Esophagus mucosa (tissue), 1 donor: ENCODE results near the gene PLCL2. TPM values are rescaled to one million over a fixed set of nuclear protein-coding genes. Genes with fewer than 3 reads are reported as not detected.
"Not testable (repeated sequence)": the region's sequence is repeated elsewhere in the genome, so short reads cannot be mapped to it uniquely, and the experiment has no call there.

Experiments
- ATAC-seq: fragments of 200-7000 bp; cut with Tn5 transposase; one replicate; pipeline ENCODE4 v1.9.1; 2020
- total RNA-seq: library from RNA; stranded (reverse); gene quantifications from one replicate; pipeline ENCODE4 v1.2.4, GENCODE V29; 2023
- donor health status: DM: yes; HTN: yes; CAD: no.

Gene PLCL2
- total RNA-seq, 1 donor from 2014 or later, result 0.80 TPM

- ATAC-seq, result no peak
Observed at GRCh38 chr3:16917980-16918682, 33.4 kb downstream of the PLCL2 start.

GRCh38 chr3:16918683-16919025 is 33.9 kb downstream of the PLCL2 start:
- ATAC-seq, result no peak

GRCh38 chr3:16923112-16923511 is 38.4 kb downstream of the PLCL2 start:
- ATAC-seq, result no peak

- no peak for ATAC-seq
Observed at GRCh38 chr3:16927485-16927884, 42.7 kb downstream of the PLCL2 start.

- no peak for ATAC-seq
Observed at GRCh38 chr3:16928386-16929132, 43.8 kb downstream of the PLCL2 start.

GRCh38 chr3:16929311-16929710 is 44.6 kb downstream of the PLCL2 start:
- ATAC-seq, result no peak

GRCh38 chr3:16932877-16933276 is 48.1 kb downstream of the PLCL2 start:
- no peak for ATAC-seq

- ATAC-seq, result no peak
Observed at GRCh38 chr3:16935781-16936180, 51.0 kb downstream of the PLCL2 start.

GRCh38 chr3:16936233-16936632 is 51.5 kb downstream of the PLCL2 start:
- no peak for ATAC-seq

- no peak for ATAC-seq
Observed at GRCh38 chr3:16936676-16937230, 52.0 kb downstream of the PLCL2 start.

GRCh38 chr3:16937326-16937845 is 52.6 kb downstream of the PLCL2 start:
- no peak for ATAC-seq

GRCh38 chr3:16940769-16941700 is 56.3 kb downstream of the PLCL2 start:
- no peak for ATAC-seq

- no peak for ATAC-seq
Observed at GRCh38 chr3:16942955-16943354, 58.2 kb downstream of the PLCL2 start.

- ATAC-seq, result no peak
Observed at GRCh38 chr3:16943857-16944256, 59.1 kb downstream of the PLCL2 start.

GRCh38 chr3:16944356-16944755 is 59.6 kb downstream of the PLCL2 start:
- no peak for ATAC-seq

- no peak for ATAC-seq
Observed at GRCh38 chr3:16945330-16945729, 60.6 kb downstream of the PLCL2 start.

GRCh38 chr3:16950282-16950681 is 65.5 kb downstream of the PLCL2 start:
- no peak for ATAC-seq

GRCh38 chr3:16950845-16951244 is 66.1 kb downstream of the PLCL2 start:
- no peak for ATAC-seq

GRCh38 chr3:16957852-16958251 is 73.1 kb downstream of the PLCL2 start:
- not testable (repeated sequence) for ATAC-seq

GRCh38 chr3:16960125-16960524 is 75.4 kb downstream of the PLCL2 start:
- ATAC-seq, result no peak

- no peak for ATAC-seq
Observed at GRCh38 chr3:16961621-16962205, 77.0 kb downstream of the PLCL2 start.

GRCh38 chr3:16975083-16975482 is 90.3 kb downstream of the PLCL2 start:
- ATAC-seq, result no peak
